Muscle of back (tissue), 11 donors: ENCODE results near the gene NPS. TPM values are rescaled to one million over a fixed set of nuclear protein-coding genes. Genes with fewer than 3 reads are reported as not detected.

ENCODE experiments used
- DNase-seq, 3 donors: peaks; one replicate each; pipeline versions ENCODE4 v3.0.0 to v3.0.0-alpha.2; 2013
- polyA plus RNA-seq, 10 donors: library from polyadenylated mRNA; unstranded; fragments of 120-200 nt; gene quantifications; one replicate each; pipeline ENCODE4 v1.2.1, GENCODE V29; 2013; ENCODE audit not compliant: insufficient read length in 10 of 10

NPS gene
- polyA plus RNA-seq, 10 donors = 1.4 TPM; not detected in 9

DNA sequence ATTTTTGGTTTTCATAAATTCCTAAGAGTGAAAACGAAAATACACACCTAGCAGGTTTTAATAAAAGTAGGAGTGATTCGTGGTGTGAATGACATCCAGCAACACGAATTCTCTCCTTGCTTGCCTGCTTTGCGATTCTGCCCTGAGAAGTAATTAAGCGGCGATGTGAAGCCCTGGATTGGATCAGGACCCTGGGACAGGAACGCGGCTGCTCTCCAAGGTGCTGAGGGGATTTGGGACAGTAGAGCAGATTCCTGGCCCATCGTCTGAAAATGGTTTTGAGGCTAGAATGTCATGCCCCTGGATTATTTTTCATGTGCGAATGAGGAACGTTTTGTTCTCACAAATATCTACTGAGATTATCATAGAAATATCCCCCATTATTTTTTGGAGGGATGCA, 7.8 kb downstream of the NPS start:
- peak; percentile 21 to 73 (median 48) for DNase-seq

GRCh38 chr10:127561647-127562046, 12.5 kb downstream of the NPS start:
- DNase-seq = no peak

DNA sequence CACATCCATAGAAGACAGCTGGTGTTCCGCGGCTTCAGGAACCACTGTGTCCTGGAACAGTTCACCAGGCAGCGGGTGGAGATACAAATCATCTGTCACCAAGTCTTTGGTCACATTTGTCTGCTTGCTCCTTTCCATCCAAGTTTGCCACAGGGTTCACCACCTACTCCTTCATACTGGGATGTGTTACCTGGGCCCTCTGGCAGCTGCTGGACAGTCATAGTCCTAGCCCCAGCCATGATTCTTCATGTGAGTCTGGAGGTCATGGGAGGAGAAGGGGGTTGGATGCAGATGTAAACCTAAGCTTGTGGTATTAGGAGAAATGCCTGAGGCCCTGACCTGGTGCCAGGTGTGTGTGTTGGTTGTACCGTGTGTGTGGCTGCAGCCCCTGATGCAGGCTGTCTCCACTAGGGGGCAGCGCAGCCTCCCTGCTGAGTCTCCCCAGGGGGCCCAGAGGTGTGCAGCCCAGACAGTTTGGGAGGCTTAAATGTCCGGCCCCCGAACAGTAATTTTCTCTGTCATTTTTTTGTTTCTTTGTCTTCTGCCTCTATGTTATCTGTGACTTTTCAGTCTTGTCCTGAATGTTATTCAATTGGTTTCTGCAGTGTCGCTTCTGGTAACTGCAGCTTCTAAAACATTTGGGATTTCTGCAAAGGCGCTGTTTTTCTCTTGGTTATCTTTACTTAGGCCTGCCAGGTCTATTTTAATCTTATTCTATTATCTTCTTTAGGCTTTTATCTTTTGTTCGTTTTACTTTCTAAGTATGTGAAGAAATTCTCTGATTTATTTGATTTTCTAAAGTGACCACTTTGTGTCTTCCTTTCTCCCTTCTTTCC, 14.8 kb downstream of the NPS start:
- DNase-seq = no peak

- DNase-seq = no peak
Measured at GRCh38 chr10:127564644-127565043, 15.5 kb downstream of the NPS start.

GRCh38 chr10:127565583-127565982, 16.5 kb downstream of the NPS start:
- no peak for DNase-seq

DNA sequence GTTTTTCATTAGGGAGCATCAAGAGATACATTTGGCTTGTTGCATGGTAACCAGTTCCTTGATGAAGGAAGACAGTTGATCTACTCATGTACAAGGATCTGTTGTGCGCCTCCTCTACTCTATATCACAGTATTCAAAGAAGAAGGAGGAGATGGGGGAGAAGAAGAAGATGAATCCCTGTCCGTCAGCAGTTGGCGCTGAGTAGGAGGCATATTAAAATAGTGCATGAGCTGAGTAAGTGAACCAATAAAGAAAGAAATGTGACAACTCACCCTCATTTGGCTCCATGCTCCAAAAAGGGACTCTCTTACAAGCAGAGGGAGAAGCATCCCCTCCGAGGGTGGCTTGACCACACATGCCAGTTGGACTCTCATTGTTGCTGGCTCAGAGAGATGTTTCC, 20.1 kb downstream of the NPS start:
- DNase-seq = no peak

DNA sequence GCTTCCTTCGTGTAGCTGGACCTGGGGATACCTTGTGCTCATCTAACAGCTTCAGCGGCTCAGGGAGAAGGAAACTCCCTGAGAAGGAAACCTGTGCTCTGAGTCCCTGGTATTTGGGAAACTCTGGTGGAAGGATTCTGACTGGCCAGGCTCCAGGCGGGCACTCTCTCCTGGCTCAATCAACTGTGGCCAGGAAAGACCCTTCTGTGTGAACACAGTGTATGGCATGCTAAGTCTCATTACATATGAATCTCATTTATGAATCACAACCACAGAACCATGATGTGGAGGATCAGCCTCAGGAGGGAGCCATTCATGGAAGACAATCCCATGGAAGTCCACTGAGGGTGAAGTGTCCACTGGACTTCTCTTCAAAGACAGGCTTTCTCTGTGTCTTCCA, 20.9 kb downstream of the NPS start:
- DNase-seq = no peak

GRCh38 chr10:127571386-127571785, 22.3 kb downstream of the NPS start:
- no peak for DNase-seq

GRCh38 chr10:127576051-127576450, 26.9 kb downstream of the NPS start:
- no peak for DNase-seq

GRCh38 chr10:127576740-127577161, 27.6 kb downstream of the NPS start:
- peak in 2 of 3 donors; percentile 7 to 36 for DNase-seq

- peak in 1 of 3 donors; percentile 19 for DNase-seq
Measured at GRCh38 chr10:127577376-127578258, 28.5 kb downstream of the NPS start.

GRCh38 chr10:127578259-127578960, 29.3 kb downstream of the NPS start:
- DNase-seq = no peak

- DNase-seq = no peak
Measured at GRCh38 chr10:127578961-127579305, 29.8 kb downstream of the NPS start.

DNA sequence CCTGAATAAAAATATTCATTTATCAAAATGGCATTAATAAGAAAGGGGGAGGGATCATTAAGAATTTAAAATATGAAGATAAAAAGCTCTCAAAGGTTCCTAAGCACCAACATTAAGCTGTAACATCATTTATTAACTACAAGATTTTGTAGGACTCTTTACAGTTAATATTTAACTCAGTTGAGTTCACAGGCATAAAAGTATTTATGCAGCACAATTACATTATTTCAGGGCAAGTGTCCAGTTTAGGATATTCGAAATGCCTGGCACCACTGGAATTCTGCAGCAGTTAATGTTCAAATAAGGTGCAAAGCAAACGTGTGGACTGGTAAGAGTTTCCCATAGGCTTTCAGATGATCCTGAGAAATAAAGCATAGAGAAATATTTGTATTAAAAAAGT, 30.5 kb downstream of the NPS start:
- no peak for DNase-seq

GRCh38 chr10:127580822-127581221, 31.7 kb downstream of the NPS start:
- no peak for DNase-seq

GRCh38 chr10:127585519-127586023, 36.5 kb downstream of the NPS start:
- DNase-seq = no peak

DNA sequence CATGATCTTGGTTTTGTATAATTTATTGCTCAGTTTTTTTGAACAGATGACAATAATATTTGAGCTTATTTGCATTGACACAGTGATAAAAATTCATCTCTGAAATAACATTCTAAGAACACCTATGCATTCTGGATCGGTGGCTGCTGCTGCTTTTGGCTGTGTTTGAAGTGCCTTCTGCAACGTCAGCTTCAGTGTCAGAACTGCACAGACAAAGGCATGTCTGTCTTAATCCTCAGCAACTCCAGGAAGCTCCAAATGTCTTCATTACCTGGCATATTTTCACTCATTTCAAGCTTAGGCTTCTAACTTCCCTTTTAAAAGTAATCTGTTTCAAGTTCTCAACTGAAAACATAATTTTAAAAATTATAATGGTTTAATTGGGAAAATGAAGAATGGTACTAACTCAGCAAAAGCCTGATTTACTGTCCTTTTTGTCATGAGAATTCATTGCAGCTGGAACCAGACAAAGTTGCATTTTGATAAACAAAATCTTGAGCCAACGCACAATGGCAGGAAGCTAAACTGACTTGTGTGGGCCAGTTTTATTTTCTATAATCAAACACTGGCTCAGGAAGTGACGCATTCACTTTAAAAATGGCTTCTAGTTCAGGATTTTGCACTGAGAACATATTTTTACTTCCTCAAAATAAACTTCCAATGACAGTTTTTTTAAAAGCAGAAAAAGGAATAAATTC, 38.7 kb downstream of the NPS start:
- DNase-seq = no peak

DNA sequence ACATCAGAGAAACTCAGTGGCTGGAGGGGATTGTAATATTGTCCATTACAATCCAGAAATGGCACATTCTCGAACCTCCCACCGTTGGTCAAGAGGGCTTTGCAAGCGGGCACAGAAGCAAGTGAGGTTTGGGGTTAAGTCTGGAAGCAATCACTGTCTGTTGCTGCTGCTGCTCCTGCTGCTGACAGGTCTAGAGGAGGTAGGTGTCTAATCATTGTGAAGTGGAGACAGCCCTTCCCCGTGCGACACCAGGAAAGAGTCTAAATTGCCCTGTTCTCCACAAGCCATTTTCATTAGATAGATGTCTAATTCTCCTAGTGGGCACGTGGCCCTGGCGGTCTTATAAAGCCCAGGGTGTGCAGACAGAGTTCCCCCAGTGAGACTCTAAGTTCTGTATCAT, 43.5 kb downstream of the NPS start:
- no peak for DNase-seq

- peak in 2 of 3 donors; percentile 25 to 44 for DNase-seq
Measured at GRCh38 chr10:127600479-127600878, 51.4 kb downstream of the NPS start.
